T-helper 17 cell (primary cell): Measurements from ENCODE around the gene SEMA5A. TPM values are rescaled to one million over a fixed set of nuclear protein-coding genes. Genes with fewer than 3 reads are reported as not detected.

ENCODE experiments used
- ATAC-seq: fragments of 150-1000 bp; cut with Tn5 transposase; 2 replicates; pipeline ENCODE4 v1.10.0; 2021; ENCODE audit warnings: mild to moderate bottlenecking, moderate library complexity
- DNase-seq, 3 donors: peaks; one replicate each; pipeline versions ENCODE4 v3.0.0 to v3.0.0-alpha.2; 2020 to 2021
- H3K9me3 ChIP-seq: one replicate; pipeline ENCODE4 v1.7.0; 2013; ENCODE audit warnings: low read length, mild to moderate bottlenecking; ENCODE audit not compliant: control insufficient read depth, poor library complexity, severe bottlenecking
- H3K27ac Mint-ChIP-seq: one replicate; pipeline ENCODE4 v1.8.0; 2022; ENCODE audit warnings: mild to moderate bottlenecking, moderate library complexity, mixed read lengths
- H3K27me3 Mint-ChIP-seq: one replicate; pipeline ENCODE4 v1.8.0; 2022; ENCODE audit warnings: mixed read lengths
- H3K36me3 Mint-ChIP-seq: one replicate; pipeline ENCODE4 v1.8.0; 2022; ENCODE audit warnings: low read depth, mixed read lengths
- H3K4me1 Mint-ChIP-seq: one replicate; pipeline ENCODE4 v1.8.0; 2022; ENCODE audit warnings: mild to moderate bottlenecking, mixed read lengths
- H3K4me3 Mint-ChIP-seq: one replicate; pipeline ENCODE4 v1.8.0; 2022; ENCODE audit warnings: mild to moderate bottlenecking, moderate library complexity, mixed read lengths
- total RNA-seq, 4 donors: library from RNA in 2 of 4; stranded (reverse) in 2 of 4; gene quantifications; one replicate each; pipeline ENCODE4 v1.2.3 and lab custom pipeline; 2022 to 2026

SEMA5A gene
- total RNA-seq, 2 donors from 2014 or later, result 0.75 to 0.94 TPM

- H3K36me3 Mint-ChIP-seq, result no peaks in the 10 kb centered on the region
- DNase-seq, result no peak
- H3K27me3 Mint-ChIP-seq, result no peaks in the 10 kb centered on the region
- no peak for ATAC-seq
- no peaks in the 10 kb centered on the region for H3K4me1 Mint-ChIP-seq
- H3K27ac Mint-ChIP-seq, result no peak overlapping the region
- no peaks in the 10 kb centered on the region for H3K9me3 ChIP-seq
- no peak overlapping the region for H3K4me3 Mint-ChIP-seq
Observed at GRCh38 chr5:9118852-9119251, 427.0 kb downstream of the SEMA5A start.

GRCh38 chr5:9115093-9115492 lies 430.8 kb downstream of the SEMA5A start:
- DNase-seq (no peak), ATAC-seq (no peak)
- Mint-ChIP-seq H3K4me3 (no peak overlapping the region), H3K36me3 (no peaks in the 10 kb centered on the region), H3K27ac (no peak overlapping the region), H3K27me3 (no peaks in the 10 kb centered on the region), H3K4me1 (no peaks in the 10 kb centered on the region)
- H3K9me3 ChIP-seq, result no peaks in the 10 kb centered on the region

- DNase-seq, result no peak
- Mint-ChIP-seq H3K4me1 (no peaks in the 10 kb centered on the region), H3K36me3 (no peaks in the 10 kb centered on the region), H3K27ac (no peak overlapping the region), H3K27me3 (no peaks in the 10 kb centered on the region), H3K4me3 (no peak overlapping the region)
- ATAC-seq, result no peak
- no peaks in the 10 kb centered on the region for H3K9me3 ChIP-seq
Observed at GRCh38 chr5:9112520-9113291, 433.2 kb downstream of the SEMA5A start.

GRCh38 chr5:9108162-9108561 lies 437.7 kb downstream of the SEMA5A start:
- Mint-ChIP-seq H3K36me3 (no peaks in the 10 kb centered on the region), H3K27ac (no peak overlapping the region)

GRCh38 chr5:9105851-9106250 lies 440.0 kb downstream of the SEMA5A start:
- Mint-ChIP-seq H3K27ac (no peak overlapping the region), H3K4me1 (no peaks in the 10 kb centered on the region), H3K36me3 (no peaks in the 10 kb centered on the region), H3K4me3 (no peak overlapping the region), H3K27me3 (no peaks in the 10 kb centered on the region)
- DNase-seq, result no peak
- no peaks in the 10 kb centered on the region for H3K9me3 ChIP-seq
- no peak for ATAC-seq

More at GRCh38 chr5:9108162-9108561, 437.7 kb downstream of the SEMA5A start:
- ATAC-seq, result no peak
- Mint-ChIP-seq H3K4me3 (no peak overlapping the region), H3K4me1 (no peaks in the 10 kb centered on the region), H3K27me3 (no peaks in the 10 kb centered on the region)
- DNase-seq, result no peak
- no peaks in the 10 kb centered on the region for H3K9me3 ChIP-seq

GRCh38 chr5:9104571-9105339 lies 441.1 kb downstream of the SEMA5A start:
- ATAC-seq (no peak), DNase-seq (no peak)
- H3K4me3 Mint-ChIP-seq, result no peak overlapping the region
- H3K27ac Mint-ChIP-seq, result no peak overlapping the region
- H3K9me3 ChIP-seq, result no peaks in the 10 kb centered on the region
- no peaks in the 10 kb centered on the region for H3K4me1 Mint-ChIP-seq
- H3K27me3 Mint-ChIP-seq, result no peaks in the 10 kb centered on the region
- H3K36me3 Mint-ChIP-seq, result no peaks in the 10 kb centered on the region

- H3K9me3 ChIP-seq, result no peaks in the 10 kb centered on the region
- no peaks in the 10 kb centered on the region for H3K27me3 Mint-ChIP-seq
- no peak overlapping the region for H3K4me3 Mint-ChIP-seq
- no peaks in the 10 kb centered on the region for H3K36me3 Mint-ChIP-seq
- no peak for DNase-seq
- no peak for ATAC-seq
- no peak overlapping the region for H3K27ac Mint-ChIP-seq
- H3K4me1 Mint-ChIP-seq, result no peaks in the 10 kb centered on the region
Observed at GRCh38 chr5:9103290-9103689, 442.6 kb downstream of the SEMA5A start.

- Mint-ChIP-seq H3K4me1 (no peaks in the 10 kb centered on the region), H3K27me3 (no peaks in the 10 kb centered on the region), H3K27ac (no peak overlapping the region), H3K36me3 (no peaks in the 10 kb centered on the region), H3K4me3 (no peak overlapping the region)
- DNase-seq (no peak), ATAC-seq (no peak)
- no peaks in the 10 kb centered on the region for H3K9me3 ChIP-seq
Observed at GRCh38 chr5:9099689-9100088, 446.2 kb downstream of the SEMA5A start.

GRCh38 chr5:9098990-9099389 lies 446.9 kb downstream of the SEMA5A start:
- no peak for ATAC-seq
- Mint-ChIP-seq H3K27me3 (no peaks in the 10 kb centered on the region), H3K27ac (no peak overlapping the region), H3K36me3 (no peaks in the 10 kb centered on the region), H3K4me3 (no peak overlapping the region), H3K4me1 (no peaks in the 10 kb centered on the region)
- DNase-seq, result no peak
- H3K9me3 ChIP-seq, result no peaks in the 10 kb centered on the region

GRCh38 chr5:9094582-9094981 lies 451.3 kb downstream of the SEMA5A start:
- DNase-seq (no peak), ATAC-seq (no peak)
- no peaks in the 10 kb centered on the region for H3K9me3 ChIP-seq
- Mint-ChIP-seq H3K4me1 (no peaks in the 10 kb centered on the region), H3K4me3 (no peak overlapping the region), H3K36me3 (no peaks in the 10 kb centered on the region), H3K27me3 (no peaks in the 10 kb centered on the region), H3K27ac (no peak overlapping the region)

GRCh38 chr5:9091896-9092662 lies 453.8 kb downstream of the SEMA5A start:
- no peaks in the 10 kb centered on the region for H3K36me3 Mint-ChIP-seq
- no peak for ATAC-seq

GRCh38 chr5:9090381-9091026 lies 455.4 kb downstream of the SEMA5A start:
- no peak overlapping the region for H3K27ac Mint-ChIP-seq
- no peaks in the 10 kb centered on the region for H3K4me1 Mint-ChIP-seq
- H3K4me3 Mint-ChIP-seq, result no peak overlapping the region
- peaks cover 2% of the 10 kb centered on the region for H3K36me3 Mint-ChIP-seq
- DNase-seq (no peak), ATAC-seq (no peak)
- H3K9me3 ChIP-seq, result no peaks in the 10 kb centered on the region
- H3K27me3 Mint-ChIP-seq, result no peaks in the 10 kb centered on the region

More at GRCh38 chr5:9091896-9092662, 453.8 kb downstream of the SEMA5A start:
- H3K9me3 ChIP-seq, result no peaks in the 10 kb centered on the region
- Mint-ChIP-seq H3K27me3 (no peaks in the 10 kb centered on the region), H3K4me3 (no peak overlapping the region), H3K4me1 (no peaks in the 10 kb centered on the region), H3K27ac (no peak overlapping the region)
- DNase-seq, result no peak

- no peak overlapping the region for H3K27ac Mint-ChIP-seq
- no peaks in the 10 kb centered on the region for H3K4me1 Mint-ChIP-seq
- H3K9me3 ChIP-seq, result no peaks in the 10 kb centered on the region
- DNase-seq (no peak), ATAC-seq (no peak)
- no peaks in the 10 kb centered on the region for H3K27me3 Mint-ChIP-seq
- H3K4me3 Mint-ChIP-seq, result no peak overlapping the region
- peaks cover 2% of the 10 kb centered on the region for H3K36me3 Mint-ChIP-seq
Observed at GRCh38 chr5:9089893-9090292, 456.0 kb downstream of the SEMA5A start.
